K562 (cell line): ENCODE data around the gene RBM5. TPM values are rescaled to one million over a fixed set of nuclear protein-coding genes. Genes with fewer than 3 reads are reported as not detected.

ENCODE experiments used
- ATAC-seq: fragments of 200-7000 bp; cut with Tn5 transposase; 3 replicates; pipeline ENCODE4 v1.9.1; 2020; ENCODE audit warnings: moderate library complexity
- BruUV-seq: library from RNA; stranded (reverse); fragments of 400-500 nt; replicated peaks from 2 replicates; lab custom pipeline; 2021; lab: Mats Ljungman, UMichigan
- CTCF ChIA-PET: fragments of 300-600 bp; formaldehyde crosslinking; extraction: SDS; loops from one replicate; lab custom pipeline; 2021; ENCODE audit warnings: low intra/inter-chr PET ratio; lab: Yijun Ruan, JAX
- POLR2A ChIA-PET: fragments of 300-600, 350-650 bp; sonication (Branson Sonifier 250); formaldehyde crosslinking; extraction: SDS; loops from one replicate; lab custom pipeline; 2021; ENCODE audit warnings: antibody characterized with exemption, inconsistent platforms; lab: Yijun Ruan, JAX
- DNase-seq, 4 experiments: peaks; one replicate each; pipeline versions ENCODE4 v3.0.0 to v3.0.0-alpha.2; 2011 to 2018; ENCODE audit warnings: low spot score in 3 of 4, mixed read lengths in 3 of 4; ENCODE audit errors: extremely low read depth in 1 of 4
- FAIRE-seq: peaks from 2 replicates; lab custom pipeline; 2011; peaks lifted over from hg19 to GRCh38; lab: Jason Lieb, UNC
- H2AFZ ChIP-seq: 2 replicates; pipeline ENCODE4 v1.6.0; 2011; ENCODE audit warnings: low read depth, low read length, control low read depth, inconsistent platforms
- H3K27ac ChIP-seq: fragments of 200-600 bp; 3 replicates; pipeline ENCODE4 v1.8.0; 2011; ENCODE audit warnings: low read depth, mild to moderate bottlenecking, control low read depth, inconsistent platforms, low read length, moderate library complexity, mixed read lengths; ENCODE audit errors: extremely low read depth
- H3K27me3 ChIP-seq, 2 experiments: fragments of 300-600 bp in 1 of 2; 2 replicates in 1 of 2; 3 replicates in 1 of 2; pipeline versions ENCODE4 v1.6.0 to v1.8.0; 2011; ENCODE audit warnings: inconsistent platforms in 2 of 2, low read length in 2 of 2, mild to moderate bottlenecking in 1 of 2, mixed read lengths in 1 of 2, moderate library complexity in 1 of 2; ENCODE audit not compliant: control insufficient read depth in 2 of 2, insufficient read depth in 2 of 2
- H3K36me3 ChIP-seq: fragments of 300-600 bp; 3 replicates; pipeline ENCODE4 v1.8.0; 2011; ENCODE audit warnings: mild to moderate bottlenecking, low read length, inconsistent platforms; ENCODE audit not compliant: control insufficient read depth, insufficient read depth
- H3K4me1 ChIP-seq, 2 experiments: fragments of 200-600 bp in 1 of 2; replicated peaks in 1 of 2; 2 replicates in 1 of 2; 3 replicates in 1 of 2; pipeline versions ENCODE4 v1.5.1 to v1.8.0; 2011; ENCODE audit warnings: inconsistent platforms in 2 of 2, low read length in 2 of 2, mild to moderate bottlenecking in 1 of 2, mixed read lengths in 1 of 2, moderate library complexity in 1 of 2; ENCODE audit not compliant: control insufficient read depth in 2 of 2, insufficient read depth in 2 of 2
- H3K4me2 ChIP-seq: 2 replicates; pipeline ENCODE4 v1.6.1; 2011; ENCODE audit warnings: low read length, control low read depth, inconsistent platforms, mixed read lengths; ENCODE audit not compliant: insufficient read depth
- H3K4me3 ChIP-seq: fragments of 200-600 bp; sonication (generic), shearing (Covaris generic); 2 replicates; pipeline ENCODE4 v1.5.1; 2016; ENCODE audit warnings: control low read depth, inconsistent platforms
- H3K79me2 ChIP-seq: fragments of 200-600 bp; 3 replicates; pipeline ENCODE4 v1.8.0; 2011; ENCODE audit warnings: low read length, inconsistent platforms; ENCODE audit not compliant: control insufficient read depth, insufficient read depth
- H3K9ac ChIP-seq, 2 experiments: 2 replicates each; pipeline versions ENCODE4 v1.6.0 to v1.6.1; 2011; ENCODE audit warnings: low read depth in 2 of 2, low read length in 2 of 2, control low read depth in 1 of 2, inconsistent platforms in 1 of 2, mild to moderate bottlenecking in 1 of 2, mixed read lengths in 1 of 2; ENCODE audit not compliant: insufficient read depth in 1 of 2
- H3K9me1 ChIP-seq: one replicate; pipeline ENCODE4 v1.6.0; 2011; ENCODE audit warnings: inconsistent platforms, mild to moderate bottlenecking, low read length, moderate library complexity; ENCODE audit not compliant: control insufficient read depth, insufficient read depth
- H3K9me3 ChIP-seq: replicated peaks from 2 replicates; pipeline ENCODE4 v1.5.1; 2011; ENCODE audit warnings: low read depth, low read length, inconsistent platforms; ENCODE audit not compliant: control insufficient read depth, insufficient read depth
- H4K20me1 ChIP-seq: replicated peaks from 2 replicates; pipeline ENCODE4 v1.6.1; 2011; ENCODE audit warnings: low read length, inconsistent platforms, mixed read lengths; ENCODE audit not compliant: control insufficient read depth, insufficient read depth
- BRD4 ChIP-seq: fragments of 200-600 bp; sonication (generic); IDR thresholded peaks from 2 replicates; pipeline ENCODE4 v1.6.1; 2017; ENCODE audit warnings: inconsistent platforms
- CBX5 ChIP-seq: IDR thresholded peaks from 2 replicates; pipeline ENCODE4 v1.6.1; 2014; ENCODE audit warnings: low read depth, borderline replicate concordance
- CBX8 ChIP-seq: fragments of 200-600 bp; sonication (generic); IDR thresholded peaks from 2 replicates; pipeline ENCODE4 v1.6.1; 2012; ENCODE audit warnings: borderline replicate concordance, mixed run types, low read depth, mild to moderate bottlenecking, moderate library complexity, mixed read lengths, low read length, control low read depth, inconsistent platforms; ENCODE audit not compliant: poor library complexity, severe bottlenecking; ENCODE audit errors: extremely low read depth
- E2F5 ChIP-seq: sonication (generic); formaldehyde crosslinking; IDR thresholded peaks from 2 replicates; pipeline ENCODE4 v1.8.0; 2022; ENCODE audit warnings: mild to moderate bottlenecking, missing genetic modification reagents
- FOS ChIP-seq: IDR thresholded peaks from 3 replicates; pipeline ENCODE4 v1.6.1; 2011; ENCODE audit not compliant: insufficient read length; ENCODE audit errors: extremely low read depth
- FOXM1 ChIP-seq, 2 experiments: fragments of 450-650 bp in 1 of 2; sonication (generic) in 1 of 2; formaldehyde crosslinking in 1 of 2; IDR thresholded peaks; 2 replicates each; pipeline versions ENCODE4 v1.6.1 to v1.9.0; 2017 to 2022; ENCODE audit warnings: low read depth in 2 of 2, mild to moderate bottlenecking in 2 of 2, missing genetic modification reagents in 1 of 2, moderate library complexity in 1 of 2
- KDM1A ChIP-seq, 2 experiments: fragments of 450-650 bp; IDR thresholded peaks; 2 replicates each; pipeline ENCODE4 v1.6.1; 2016; ENCODE audit warnings: mild to moderate bottlenecking in 2 of 2
- KDM5B ChIP-seq: fragments of 200-600 bp; sonication (generic); IDR thresholded peaks from 2 replicates; pipeline ENCODE4 v1.6.1; 2012; ENCODE audit warnings: low read depth, mild to moderate bottlenecking, moderate library complexity, low read length, control low read depth, inconsistent platforms; ENCODE audit not compliant: insufficient replicate concordance
- KLF13 ChIP-seq: fragments of 450-650 bp; IDR thresholded peaks from 2 replicates; pipeline ENCODE4 v1.6.1; 2016; ENCODE audit warnings: missing genetic modification characterization, low read depth, mild to moderate bottlenecking, missing compliant biosample characterization, moderate library complexity, borderline replicate concordance
- MLX ChIP-seq, 2 experiments: fragments of 450-650 bp in 1 of 2; sonication (generic) in 1 of 2; formaldehyde crosslinking; conservative IDR thresholded peaks; 2 replicates each; pipeline versions ENCODE4 v1.4.0 to v1.8.1; 2020 to 2022; ENCODE audit warnings: mild to moderate bottlenecking in 1 of 2, missing genetic modification reagents in 1 of 2
- NCOA6 ChIP-seq: fragments of 450-650 bp; IDR thresholded peaks from 2 replicates; pipeline ENCODE4 v1.6.1; 2017; ENCODE audit warnings: mild to moderate bottlenecking
- SMARCB1 ChIP-seq: IDR thresholded peaks from 2 replicates; pipeline ENCODE4 v1.6.1; 2011; ENCODE audit warnings: improper control_type of control experiment, low read depth; ENCODE audit not compliant: insufficient read length
- TEAD1 ChIP-seq, 2 experiments: fragments of 450-650 bp in 1 of 2; sonication (generic) in 1 of 2; formaldehyde crosslinking; IDR thresholded peaks; 2 replicates each; pipeline versions ENCODE4 v1.4.0 to v1.8.0; 2020 to 2022; ENCODE audit warnings: mild to moderate bottlenecking in 2 of 2, missing genetic modification reagents in 1 of 2
- TEAD2 ChIP-seq: fragments of 450-650 bp; IDR thresholded peaks from 2 replicates; pipeline ENCODE4 v1.6.1; 2016; ENCODE audit warnings: missing genetic modification characterization, control low read depth, missing compliant biosample characterization
- YBX1 ChIP-seq: fragments of 450-650 bp; IDR thresholded peaks from 2 replicates; pipeline ENCODE4 v1.7.1; 2016; ENCODE audit warnings: mild to moderate bottlenecking
- ZFX ChIP-seq: sonication (generic); formaldehyde crosslinking; IDR thresholded peaks from 2 replicates; pipeline ENCODE4 v1.8.0; 2022; ENCODE audit warnings: mild to moderate bottlenecking, missing genetic modification reagents, moderate library complexity
- ZNF239 ChIP-seq: fragments of 250-450 bp; sonication (Bioruptor Pico); IDR thresholded peaks from 2 replicates; pipeline ENCODE4 v1.4.0; 2020; ENCODE audit warnings: mild to moderate bottlenecking
- ZNF282 ChIP-seq: sonication (generic); formaldehyde crosslinking; IDR thresholded peaks from 2 replicates; pipeline ENCODE4 v1.8.1; 2023; ENCODE audit warnings: missing genetic modification reagents
- ZNF668 ChIP-seq: fragments of 250-450 bp; sonication (Bioruptor Pico); IDR thresholded peaks from 2 replicates; pipeline ENCODE4 v1.8.0; 2022; ENCODE audit warnings: mild to moderate bottlenecking, inconsistent platforms
- WGBS: fragments of 100-300 bp; shearing (Covaris generic); methylation state at CpG from one replicate; pipeline ENCODE4 v1.1.6; 2016; ENCODE audit warnings: low coverage, mixed read lengths; ENCODE audit not compliant: insufficient coverage; ENCODE audit errors: missing lambda C conversion rate; 5-methylcytosine and 5-hydroxymethylcytosine counted together
- in situ Hi-C: fragments of 300-500 bp; cut with MboI; formaldehyde crosslinking; loops from 4 replicates; pipeline ENCODE4 v1.15.0; 2018; ENCODE audit warnings: inconsistent platforms, mixed read lengths
- intact Hi-C: fragments of 100-400 bp; cut with micrococcal nuclease; formaldehyde crosslinking; loops from 2 replicates; pipeline ENCODE4 v1.14.2; 2022
- polyA plus RNA-seq, 8 experiments: library from polyadenylated mRNA; depleted of rRNA in 4 of 8; stranded (reverse) in 5 of 8; unstranded in 3 of 8; fragments of >200 nt; fragmentation: Nextera tagmentation in 2 of 8; fragmentation: Illumina TruSeq in 1 of 8; extraction: Ambion mirVana in 2 of 8; extraction: Trizol in 1 of 8; gene quantifications; 2 replicates each; pipeline versions ENCODE4 v1.2.1 to v1.2.3, GENCODE V29; 2011 to 2014; ENCODE audit warnings: inconsistent platforms in 1 of 8, missing spikeins in 1 of 8
- total RNA-seq, 7 experiments: library from RNA; depleted of rRNA in 6 of 7; stranded (reverse); fragments of >200 nt in 6 of 7; fragmentation: Illumina TruSeq in 2 of 7; extraction: Trizol in 2 of 7; gene quantifications; 2 replicates each; pipeline versions ENCODE4 v1.2.1 to v1.2.3, GENCODE V29; 2011 to 2021; ENCODE audit warnings: low replicate concordance in 1 of 7

The RBM5 gene
- total and polyA plus RNA-seq, 9 of the 15 experiments (the other 6 are each of a cell fraction or from before 2014, with no cell fraction given): 24.5 to 153 (median 81.6) TPM

GRCh38 chr3:50162034-50162883 is 73.5 kb downstream of the RBM5 start:
- H3K4me1 ChIP-seq: peaks cover 9 to 37% of the 10 kb centered on the region in 2 experiments; a peak in 4 of 5 replicates

More at GRCh38 chr3:50162034-50162883, 73.5 kb downstream of the RBM5 start:
- Histone ChIP-seq H3K9me1 (no peaks in the 10 kb centered on the region), H3K36me3 (no peaks in the 10 kb centered on the region), H3K4me2 (no peak overlapping the region), H4K20me1 (peaks cover 3% of the 10 kb centered on the region; the same call in 1 of the 2 replicates), H3K79me2 (no peaks in the 10 kb centered on the region), H2AFZ (no peak overlapping the region), H3K4me3 (no peak overlapping the region), H3K9ac (peak overlapping the region in 1 of 2 experiments; percentile 26; a peak in 1 of 4 replicates), H3K27me3 (no peaks in the 10 kb centered on the region), H3K27ac (no peak overlapping the region), H3K9me3 (no peaks in the 10 kb centered on the region)
- ChIA-PET POLR2A (interaction anchor here (0.8 kb wide), 1 partner anchor 14 kb away, joined by 3 read pairs; no protein-coding TSS in a partner anchor), CTCF (no interaction called here)
- DNase-seq (no peak), FAIRE-seq (no peak), ATAC-seq (no peak)
- BruUV-seq: no TSS peak
- intact Hi-C loops (no loop called here), in situ Hi-C loops (no loop called here)
- TF ChIP-seq KDM5B (no peak), SMARCB1 (no peak), ZNF668 (CRISPR knock-in tag) (no peak), FOS (no peak), KDM1A (IDR thresholded peaks at IDR 0.05) (no peak), YBX1 (no peak), CBX5 (no peak), E2F5 (no peak), TEAD1 (CRISPR knock-in tag; IDR thresholded peaks at IDR 0.05) (no peak), ZNF282 (no peak), ZFX (CRISPR knock-in tag) (no peak), CBX8 (no peak), FOXM1 (IDR thresholded peaks at IDR 0.05; ENCODE audit: low read depth) (no peak), FOXM1 (CRISPR knock-in tag; IDR thresholded peaks at IDR 0.05; ENCODE audit: low read depth) (no peak), MLX (CRISPR knock-in tag; conservative IDR thresholded peaks at IDR 0.05) (no peak), NCOA6 (no peak), BRD4 (no peak), KLF13 (tag) (no peak), TEAD2 (tag) (no peak), ZNF239 (CRISPR knock-in tag) (no peak)
- 63% methylated on average over 5 of the region's 5 CpGs for WGBS
